ENCODE data around the gene NBEAL1. TPM values are rescaled to one million over a fixed set of nuclear protein-coding genes. Genes with fewer than 3 reads are reported as not detected.
A peak's percentile ranks its signal among the peaks of the same experiment; 100 is the strongest.

NBEAL1 gene
- total RNA-seq (2021; fragmentation: NEBNext Ultra II Directional; extraction: Animal tissue kit (Norgen Biotek cat#: 25700)) (8.2 and 10.7 TPM in 2 replicates), polyA plus RNA-seq (2011; rRNA removed) (1.4 and 2.3 TPM in 2 replicates), polyA minus RNA-seq (2011; rRNA and poly(A)+ RNA removed) (13.8 and 23.4 TPM in 2 replicates)
- polyA plus RNA-seq (2011; cell fraction: cytosol; rRNA removed) = 2.6 TPM
- 1.9 TPM for polyA plus RNA-seq (2011; cell fraction: nucleus; rRNA removed)
- 3.2 to 9.6 TPM (median 4.1 TPM) in 4 replicates for polyA plus RNA-seq (2012, experiment 1 of 2)
- polyA plus RNA-seq (2012, experiment 2 of 2) = 3.3 TPM
- 10.9 TPM for polyA plus RNA-seq (2013, experiment 1 of 2)
- 10.9 TPM for polyA plus RNA-seq (2013, experiment 2 of 2)
- 4.5 TPM for polyA minus RNA-seq (2011; cell fraction: cytosol; rRNA and poly(A)+ RNA removed)
- 21.3 TPM for polyA minus RNA-seq (2011; cell fraction: nucleus; rRNA and poly(A)+ RNA removed)
- long read RNA-seq, experiment 1, partial matches to known transcripts = 2 of 5 reads
- long read RNA-seq, experiment 1, other reads (novel, unspliced or antisense) = 3 of 5 reads
- long read RNA-seq, experiment 2, partial matches to known transcripts = 1 of 4 reads
- long read RNA-seq, experiment 2, other reads (novel, unspliced or antisense) = 3 of 4 reads

GRCh38 chr2:203014456-203015199 is at the start of gene NBEAL1:
Gene NBEAL1, plus strand, starts transcription at chr2:203014875. Its CDS starts 1,510 bp downstream, at chr2:203016385.
- no peak within 1 kb of the TSS for H2BK20ac ChIP-seq (ENCODE audit: low read length)
- POLR2A ChIA-PET (ENCODE audit: partially characterized antibody) = interaction anchor here (0.9 to 1.8 kb wide), 4 partner anchors 8 to 380 kb away, joined by 3 to 7 read pairs (median 3); partner anchors contain the start of genes ABI2, CARF, FAM117B and WDR12
- H2BK5ac ChIP-seq (ENCODE audit: low read depth, low read length) = peak within 1 kb of the TSS; percentile 73; the same call in 1 of the 2 replicates
- H3K9ac ChIP-seq (replicated peaks in 1 of 4; ENCODE audit: extremely low read depth in 1 of 4, low read depth in 3 of 4, low read length in 3 of 4) = peak within 1 kb of the TSS in 3 of 4 experiments; percentile 66 to 92 (median 72); a peak in 6 of 7 replicates
- H4K91ac ChIP-seq (replicated peaks; ENCODE audit: insufficient read length, low read length) = no peak within 1 kb of the TSS
- H3K56ac ChIP-seq (replicated peaks; ENCODE audit: insufficient read length, low read depth, low read length) = peak within 1 kb of the TSS; percentile 1
- peak within 1 kb of the TSS; percentile 84; the same call in 1 of the 2 replicates for H4K8ac ChIP-seq (ENCODE audit: extremely low read depth, insufficient read depth, low read length)
- H2AK5ac ChIP-seq (ENCODE audit: low read depth, low read length) = no peak within 1 kb of the TSS
- H2AFZ ChIP-seq (ENCODE audit: low read length) = peak within 1 kb of the TSS; percentile 91; the same call in 1 of the 2 replicates
- H3K27me3 ChIP-seq (replicated peaks in 1 of 4; ENCODE audit: control insufficient read depth in 3 of 4, extremely low read depth in 1 of 4, insufficient read depth in 3 of 4, low read length in 3 of 4) = no peaks in the 10 kb centered on the region
- peak within 1 kb of the TSS; percentile 71 for H3K27ac ChIP-seq (ENCODE audit: low read depth, low read length)
- peak; percentile 98 for FAIRE-seq
- H2BK12ac ChIP-seq (ENCODE audit: low read depth, low read length) = peak within 1 kb of the TSS; percentile 30
- H3K4ac ChIP-seq (replicated peaks; ENCODE audit: insufficient read length, low read depth, low read length) = no peak within 1 kb of the TSS
- CTCF ChIA-PET (ENCODE audit: partially characterized antibody) = no interaction called here
- H3K79me2 ChIP-seq (ENCODE audit: control insufficient read depth in 1 of 2, insufficient read depth in 2 of 2, low read length in 2 of 2) = no peaks in the 10 kb centered on the region
- H3K4me3 ChIP-seq (ENCODE audit: extremely low read depth in 1 of 4, insufficient read depth in 2 of 4, low read depth in 3 of 4, low read length in 4 of 4) = peak within 1 kb of the TSS; percentile 68 to 84 (median 76)
- no peaks in the 10 kb centered on the region for H3K36me3 ChIP-seq (ENCODE audit: control insufficient read depth in 2 of 4, insufficient read depth in 4 of 4, low read length in 3 of 4)
- no peak within 1 kb of the TSS for H2BK15ac ChIP-seq (ENCODE audit: low read length)
- H3K4me1 ChIP-seq (replicated peaks in 1 of 4; ENCODE audit: control insufficient read depth in 3 of 4, insufficient read depth in 4 of 4, low read length in 3 of 4) = peaks cover 0 to 3% (median under 1%) of the 10 kb centered on the region in 4 experiments; a peak in 3 of 7 replicates
- H3K23me2 ChIP-seq (ENCODE audit: low read depth, low read length) = no peaks in the 10 kb centered on the region; the same call in 1 of the 2 replicates
- H4K5ac ChIP-seq (ENCODE audit: insufficient read length, low read depth, low read length) = peak within 1 kb of the TSS; percentile 46
- H4K20me1 ChIP-seq (replicated peaks in 1 of 2; ENCODE audit: control insufficient read depth in 1 of 2, insufficient read depth in 2 of 2, low read length in 2 of 2) = peaks cover 0 to 2% of the 10 kb centered on the region in 2 experiments
- WGBS, 2 experiments (ENCODE audit: extremely low coverage in 1 of 2, insufficient coverage in 1 of 2, insufficient read length in 1 of 2, insufficient replicate concordance in 2 of 2, low coverage in 1 of 2, low lambda C conversion rate in 2 of 2, missing lambda C conversion rate in 1 of 2) = 1% methylated on average over 45 of the region's 59 CpGs; no CpG with 5 or more reads in 1 of the 2 experiments
- no peak within 1 kb of the TSS for H3K23ac ChIP-seq (ENCODE audit: insufficient read length)
- peak within 1 kb of the TSS; percentile 72 to 88 for H3K4me2 ChIP-seq (ENCODE audit: insufficient read depth in 1 of 2, low read depth in 2 of 2, low read length in 2 of 2)
- H3K79me1 ChIP-seq (ENCODE audit: low read depth, low read length) = no peaks in the 10 kb centered on the region
- H3K18ac ChIP-seq (ENCODE audit: extremely low read depth, low read length) = peak within 1 kb of the TSS; percentile 60
- no peaks in the 10 kb centered on the region for H3K9me3 ChIP-seq (ENCODE audit: insufficient read depth in 2 of 2, low read depth in 1 of 2, low read length in 1 of 2)
- no peak within 1 kb of the TSS for H3K14ac ChIP-seq (ENCODE audit: insufficient read length)
- DNase-seq (ENCODE audit: low read depth in 1 of 2, low spot score in 2 of 2) = peak; percentile 97 to 98
- no peak within 1 kb of the TSS for H2BK120ac ChIP-seq (replicated peaks; ENCODE audit: low read depth, low read length)
- TF ChIP-seq TAF7 (optimal IDR thresholded peaks at IDR 0.05; ENCODE audit: borderline replicate concordance, low read depth, low read length) = peak; percentile 56
- TF ChIP-seq RAD21 (IDR thresholded peaks at IDR 0.05 in 1 of 2, conservative IDR thresholded peaks at IDR 0.05 in 1 of 2; ENCODE audit: low read depth in 2 of 2, low read length in 2 of 2) = 0 out of 4 replicates have a peak, but pooled peaks of 1 of the 2 experiments have one; percentile 1
- peak; percentile 36; the same call in 1 of the 2 replicates for TF ChIP-seq SP1 (IDR thresholded peaks at IDR 0.05; ENCODE audit: low read depth, low read length)
- 0 out of 2 replicates have a peak, but pooled peaks have one; percentile 18 for TF ChIP-seq ATF3 (IDR thresholded peaks at IDR 0.05; ENCODE audit: insufficient read depth, low read depth, low read length)
- TF ChIP-seq JUN (IDR thresholded peaks at IDR 0.05; ENCODE audit: low read depth, low read length) = no peak
- no peak for TF ChIP-seq CHD1 (IDR thresholded peaks at IDR 0.05; ENCODE audit: low read depth, low read length)
- TF ChIP-seq BCL11A (IDR thresholded peaks at IDR 0.05; ENCODE audit: low read depth in 2 of 2, low read length in 2 of 2) = no peak
- TF ChIP-seq POLR2A (IDR thresholded peaks at IDR 0.05; ENCODE audit: control extremely low read depth in 1 of 2, low read depth in 2 of 2, low read length in 2 of 2) = peak; percentile 12 to 81
